Stimulated activated CD4-positive, alpha-beta T cell treated with anti-CD3 and anti-CD28 coated beads, Interleukin-2, amount 100 ng/mL, for 24 hours (primary cell): Measurements from ENCODE around the gene KLC1.

Source experiments
- DNase-seq, 2 donors: peaks; one replicate each; pipeline ENCODE4 v3.0.0-alpha.2; 2020

The KLC1 gene

DNA sequence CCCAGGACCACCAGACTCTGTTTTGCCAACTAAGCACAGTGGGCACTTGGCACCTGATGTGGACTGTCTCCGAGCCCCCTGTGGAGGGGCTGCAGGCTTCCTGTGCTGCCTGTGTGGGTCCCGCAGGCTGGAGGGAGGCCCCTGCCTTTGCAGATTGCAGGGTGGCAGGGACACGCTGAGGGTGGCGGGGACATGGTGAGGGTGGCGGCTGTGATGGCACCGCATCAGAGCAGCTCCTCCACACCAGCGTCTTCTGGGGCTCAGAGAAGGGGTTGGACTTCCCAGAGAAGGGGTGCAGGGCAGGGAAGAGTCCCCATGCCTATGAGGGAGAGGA is 94.7 kb downstream of the KLC1 start:
- DNase-seq = no peak

- no peak for DNase-seq
Measured at GRCh38 chr14:103724116-103724515, 95.1 kb downstream of the KLC1 start.

DNA sequence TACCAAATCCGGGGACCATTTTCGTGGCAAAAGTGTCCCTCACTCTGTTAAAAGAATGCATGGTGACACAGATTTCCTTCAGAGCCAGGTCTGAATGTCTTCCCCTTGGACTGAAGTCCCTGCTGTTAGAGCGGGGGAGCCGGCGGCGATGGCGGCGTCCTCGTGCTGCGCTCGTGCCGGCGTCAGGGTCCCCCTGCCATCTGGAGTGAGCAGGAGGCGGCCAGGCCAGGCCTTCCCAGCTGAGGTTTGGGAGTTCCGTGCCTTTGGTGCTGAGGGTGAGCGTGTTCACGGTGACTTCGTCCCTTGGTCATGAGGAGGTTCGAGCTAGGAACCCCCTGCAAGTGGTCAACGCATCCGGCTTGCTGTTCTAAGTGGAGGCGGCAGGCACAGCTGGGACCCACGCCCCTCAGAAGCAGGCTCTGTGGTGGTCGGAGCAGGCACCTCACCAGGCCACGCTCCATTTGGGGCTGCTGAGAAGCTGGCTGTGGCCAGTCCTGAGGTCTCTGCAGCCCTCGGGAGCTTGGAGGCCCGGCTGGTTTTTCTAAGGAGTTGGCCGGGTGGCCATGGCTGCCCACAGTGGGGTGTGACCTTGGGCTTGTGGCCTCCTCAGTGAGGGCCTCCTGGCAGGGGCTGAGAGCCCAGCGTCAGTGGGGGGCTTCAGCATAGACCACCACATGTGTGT is 96.1 kb downstream of the KLC1 start:
- DNase-seq = no peak

DNA sequence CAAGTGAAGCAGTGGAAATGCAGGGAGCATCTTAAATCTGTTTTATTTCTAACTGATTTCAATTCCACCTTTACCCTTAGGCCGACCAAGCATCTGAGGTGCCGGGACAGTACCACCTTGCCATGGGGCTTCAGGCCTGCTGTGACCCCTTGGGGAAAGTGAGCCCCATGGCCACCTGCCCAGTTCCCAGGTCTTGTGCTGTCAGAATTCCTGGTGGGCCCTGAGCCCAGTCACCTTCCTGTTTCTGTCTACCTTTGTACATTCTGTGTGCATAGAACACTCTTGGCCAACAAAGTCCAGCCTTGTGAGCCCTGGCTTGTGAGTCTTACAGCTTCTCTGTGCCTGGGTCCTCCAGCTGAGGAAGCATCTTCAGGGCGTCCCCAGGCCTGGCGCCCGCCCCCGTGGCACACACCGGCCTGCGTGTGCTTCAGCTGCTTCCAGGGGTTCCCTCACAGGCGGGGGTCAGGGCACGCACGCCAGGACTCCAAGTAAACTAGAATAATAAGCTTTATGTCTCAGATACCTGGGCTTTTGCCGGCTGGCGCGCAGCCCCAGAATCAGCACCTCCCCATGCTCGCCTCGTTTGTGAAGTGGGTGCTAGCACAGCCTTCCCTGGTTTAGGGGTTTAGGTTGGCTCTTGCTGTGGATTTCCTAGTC is 96.9 kb downstream of the KLC1 start:
- DNase-seq = no peak

- no peak for DNase-seq
Measured at GRCh38 chr14:103726474-103726873, 97.5 kb downstream of the KLC1 start.

DNA sequence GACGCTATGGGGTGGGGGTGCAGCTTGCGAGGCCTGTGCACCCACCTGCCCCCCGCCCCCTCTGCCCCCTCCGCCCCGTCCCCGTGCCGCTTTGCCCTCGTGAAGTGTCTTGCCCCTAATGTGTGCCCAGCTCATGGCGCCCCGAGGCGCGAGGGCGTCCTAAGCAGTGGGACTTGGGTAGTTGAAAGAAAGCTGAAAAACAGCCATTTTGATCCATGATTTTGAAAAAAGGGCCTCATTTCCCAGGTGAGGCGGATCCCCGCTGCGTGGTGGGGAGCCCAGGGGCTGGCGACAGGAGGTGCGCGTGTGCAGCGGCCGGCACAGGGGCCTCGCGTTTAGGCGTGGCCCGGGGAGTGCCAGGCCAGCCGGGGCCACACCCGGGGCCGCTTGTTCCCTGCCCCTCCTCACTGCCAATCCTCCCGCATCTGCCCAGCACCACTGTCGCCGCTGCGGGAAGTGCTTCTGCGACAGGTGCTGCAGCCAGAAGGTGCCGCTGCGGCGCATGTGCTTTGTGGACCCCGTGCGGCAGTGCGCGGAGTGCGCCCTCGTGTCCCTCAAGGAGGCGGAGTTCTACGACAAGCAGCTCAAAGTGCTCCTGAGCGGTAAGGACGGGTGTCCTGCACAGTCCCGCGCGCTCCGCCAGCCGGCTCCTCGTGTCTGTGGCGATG is 98.4 kb downstream of the KLC1 start:
- no peak for DNase-seq

- no peak for DNase-seq
Measured at GRCh38 chr14:103728141-103728540, 99.1 kb downstream of the KLC1 start.

DNA sequence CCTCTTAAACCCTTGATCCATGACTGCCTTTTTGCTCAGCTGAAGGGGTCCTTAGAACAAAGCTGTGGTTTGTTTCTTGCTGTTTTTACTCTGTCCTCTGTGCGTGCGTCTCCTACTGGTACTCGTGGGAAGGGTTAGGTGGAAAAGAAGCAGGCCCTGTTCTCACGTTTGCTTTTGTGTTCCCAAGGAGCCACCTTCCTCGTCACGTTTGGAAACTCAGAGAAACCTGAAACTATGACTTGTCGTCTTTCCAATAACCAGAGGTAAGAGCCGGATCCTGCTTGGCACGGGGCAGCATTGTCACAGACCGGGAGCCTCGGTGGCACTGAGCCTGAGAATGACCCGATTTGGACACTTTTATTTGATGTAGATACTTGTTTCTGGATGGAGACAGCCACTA is 99.7 kb downstream of the KLC1 start:
- no peak for DNase-seq

- DNase-seq = no peak
Measured at GRCh38 chr14:103729496-103730448, 100.8 kb downstream of the KLC1 start.

DNA sequence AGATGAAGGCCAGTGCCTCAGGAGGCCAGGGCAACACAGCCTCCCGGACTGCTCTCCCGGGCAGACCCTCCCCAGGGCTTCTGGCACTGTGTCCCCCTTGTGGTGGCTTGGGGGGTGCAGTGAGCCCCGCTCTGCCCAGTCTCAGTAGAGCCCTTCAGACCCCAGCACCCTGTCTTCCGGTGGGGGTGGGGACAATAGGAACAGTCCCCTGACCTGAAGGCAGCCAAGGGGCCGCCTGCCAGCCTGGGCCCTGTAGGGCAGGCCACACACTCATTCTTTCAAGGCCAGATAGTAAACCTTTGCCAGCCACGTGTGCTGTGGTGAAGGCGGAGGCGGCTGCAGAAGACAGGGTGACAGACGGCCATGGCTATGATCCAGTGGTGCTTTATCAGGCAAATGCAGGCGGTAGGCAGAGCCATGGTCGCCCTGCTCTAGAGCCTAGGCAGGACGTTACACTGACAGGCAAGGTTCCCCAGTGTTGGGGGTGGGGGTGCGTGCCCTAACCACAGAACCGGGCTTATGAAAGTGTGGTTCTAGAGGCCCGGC is 101.6 kb downstream of the KLC1 start:
- DNase-seq = no peak

DNA sequence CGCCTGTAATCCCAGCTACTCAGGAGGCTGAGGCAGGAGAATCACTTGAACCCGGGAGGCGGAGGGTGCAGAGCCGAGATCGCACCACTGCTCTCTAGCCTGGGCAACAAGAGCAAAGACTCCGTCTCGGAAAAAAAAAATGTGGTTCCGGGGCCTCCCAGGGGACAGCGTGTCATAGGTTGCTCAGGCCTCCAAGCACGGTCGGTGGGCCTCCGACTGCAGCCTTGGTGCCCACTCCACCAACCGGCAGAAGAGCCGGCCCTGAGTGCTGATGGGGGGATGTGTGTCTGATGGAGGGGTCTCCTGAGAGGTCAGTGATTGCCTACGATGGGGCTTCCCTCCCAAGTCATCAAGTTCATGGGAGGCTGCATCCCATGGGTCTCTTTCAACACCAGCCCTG is 102.5 kb downstream of the KLC1 start:
- no peak for DNase-seq

DNA sequence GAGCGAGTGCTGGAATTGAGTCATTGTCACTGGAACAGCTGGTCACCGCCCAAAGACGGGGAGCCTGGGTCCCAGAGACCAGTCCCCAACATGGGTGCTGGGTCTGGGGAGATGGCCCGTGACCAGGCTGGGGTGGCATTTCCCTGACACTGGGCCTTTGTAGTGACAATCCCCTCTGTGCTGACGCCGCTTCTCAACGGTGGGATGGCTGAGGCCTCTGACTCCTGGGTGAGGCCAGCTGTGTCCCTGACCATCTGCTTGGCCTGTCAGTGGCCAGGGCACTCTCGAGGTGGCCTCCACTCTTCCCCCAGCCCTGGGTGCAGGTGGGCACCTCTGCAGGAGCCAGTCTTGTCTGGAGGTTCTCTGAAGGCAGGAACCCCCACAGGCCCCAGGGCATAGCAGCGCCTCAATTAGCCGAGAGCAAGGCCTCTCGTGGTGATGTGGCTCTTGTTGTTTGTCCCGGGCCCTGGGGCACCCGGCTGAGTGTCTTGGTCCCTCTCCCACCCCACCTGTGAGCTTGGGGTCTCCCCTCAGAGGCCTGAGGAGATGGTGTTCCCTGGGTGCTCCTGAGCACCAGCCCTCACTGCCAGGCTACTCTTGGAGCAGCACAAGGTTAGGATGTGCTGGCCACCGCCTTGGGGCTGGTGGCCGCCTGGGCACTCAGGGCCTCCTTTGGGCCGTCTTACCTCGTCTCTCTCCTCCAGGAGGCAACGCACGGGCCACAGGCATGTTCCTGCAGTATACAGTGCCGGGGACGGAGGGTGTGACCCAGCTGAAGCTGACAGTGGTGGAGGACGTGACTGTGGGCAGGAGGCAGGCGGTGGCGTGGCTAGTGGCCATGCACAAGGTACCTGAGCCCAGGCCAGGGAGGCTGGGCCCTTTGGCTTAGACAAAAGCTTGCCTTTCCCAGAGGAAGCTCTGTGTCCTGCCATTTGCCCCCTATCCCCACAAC is 103.2 kb downstream of the KLC1 start:
- DNase-seq = no peak

DNA sequence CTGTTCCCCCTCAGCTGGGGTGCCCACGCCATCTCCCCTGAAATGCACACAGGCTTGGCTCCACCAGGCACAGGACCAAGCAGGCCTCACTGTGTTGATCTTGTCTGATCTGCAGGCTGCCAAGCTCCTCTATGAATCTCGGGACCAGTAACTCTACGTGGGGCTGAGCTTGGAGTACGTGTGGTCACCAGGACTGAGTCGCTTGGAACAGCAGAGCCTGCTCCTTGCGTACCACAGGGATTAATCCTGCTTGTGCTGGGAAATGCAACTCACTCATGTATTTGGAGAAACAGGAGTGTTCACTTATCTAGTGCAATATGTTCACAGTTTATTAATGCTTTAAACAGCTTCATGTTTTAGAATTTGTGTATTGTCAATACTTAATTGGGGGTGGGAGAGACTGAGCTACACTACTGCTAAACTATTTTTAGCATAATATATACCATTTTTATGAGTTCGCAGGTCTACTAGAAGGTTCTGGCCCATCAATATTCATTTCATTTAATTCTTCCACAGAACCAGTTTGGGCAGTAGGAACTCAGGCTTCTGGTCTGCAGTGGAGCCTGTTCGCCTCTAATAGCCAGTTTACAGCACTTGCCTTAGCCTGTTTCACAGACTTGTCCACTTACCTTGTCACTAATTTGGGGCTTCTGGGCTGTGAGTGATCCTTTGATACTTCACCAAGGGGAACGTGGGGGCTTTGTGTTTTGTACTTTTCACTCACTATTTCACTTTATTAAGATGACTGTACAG is 104.0 kb downstream of the KLC1 start:
- DNase-seq = no peak

DNA sequence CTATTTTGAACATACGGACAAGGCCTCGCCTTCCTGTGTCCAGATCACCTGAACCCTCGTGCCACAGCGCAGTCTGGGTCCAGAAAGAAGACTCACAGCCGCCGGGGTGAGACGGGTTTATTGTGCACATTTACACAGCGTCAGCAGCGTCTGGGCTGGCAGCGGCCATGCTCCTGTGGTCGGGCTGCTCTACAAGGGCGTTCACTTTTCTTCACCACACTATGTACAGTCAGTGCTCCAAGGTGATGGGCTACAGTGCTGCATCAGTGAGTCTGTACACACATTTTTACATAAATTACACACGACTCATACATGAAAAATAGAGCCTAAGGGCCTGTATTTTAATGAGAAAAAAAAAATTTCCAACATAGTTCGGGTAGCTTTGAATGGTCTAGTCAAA is 104.6 kb downstream of the KLC1 start:
- DNase-seq = no peak

DNA sequence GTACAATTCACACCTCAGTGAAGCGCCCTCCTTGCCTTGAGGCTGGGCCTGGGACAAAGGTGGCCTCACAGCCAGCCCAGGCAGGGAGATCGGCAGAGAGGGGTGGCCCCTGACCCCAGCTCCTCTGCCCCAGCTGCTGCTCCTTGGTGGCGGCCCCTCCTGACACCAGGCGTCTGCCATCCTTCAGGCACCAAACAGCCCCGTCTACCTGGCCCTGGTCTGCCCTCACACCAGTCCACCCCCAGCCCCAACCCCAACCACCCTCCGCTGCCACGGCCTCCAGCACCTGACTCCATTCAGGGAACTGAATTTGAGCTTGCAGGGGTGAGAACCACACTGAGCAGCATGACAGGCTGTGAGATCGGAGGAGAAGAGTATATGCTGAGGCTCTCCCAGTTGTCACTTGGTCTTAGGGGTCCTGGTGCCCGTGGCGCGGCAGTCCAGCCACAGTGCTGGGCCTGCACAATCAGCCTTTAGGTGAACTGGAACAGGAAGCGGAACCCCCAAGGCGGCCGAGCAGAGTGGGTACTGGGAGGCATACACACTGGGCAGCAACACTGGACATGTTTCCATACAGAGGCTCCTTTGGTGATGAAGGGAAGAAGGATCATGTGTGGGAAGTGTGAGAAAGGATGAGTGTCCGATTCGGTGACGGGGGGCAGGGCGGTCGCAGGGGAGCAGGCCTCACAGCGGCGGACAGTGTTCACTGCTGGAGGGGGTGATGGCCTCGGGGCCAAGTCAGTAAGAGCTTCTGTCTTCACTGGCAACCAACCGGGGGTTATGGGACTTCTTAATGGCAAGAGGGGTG is 105.3 kb downstream of the KLC1 start:
- DNase-seq = no peak

DNA sequence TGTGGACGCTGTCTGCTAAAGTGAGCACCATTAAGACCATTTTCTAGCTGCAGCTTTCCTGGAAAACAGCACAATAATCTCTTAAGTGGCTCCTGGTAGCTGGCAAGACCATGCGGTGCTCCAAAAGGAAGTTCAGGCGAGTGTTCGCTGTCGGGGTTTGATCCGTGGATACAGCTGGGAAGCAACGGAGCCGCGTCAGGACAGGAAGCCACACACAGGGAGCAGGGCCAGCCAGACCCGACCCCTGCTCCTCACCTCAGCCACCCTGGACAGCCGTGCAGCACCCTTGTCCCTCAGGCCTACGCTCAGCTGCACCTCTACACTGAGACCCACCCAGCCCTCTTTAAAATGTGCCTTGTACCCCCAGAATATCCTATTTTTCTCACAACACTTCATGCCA is 106.0 kb downstream of the KLC1 start:
- no peak for DNase-seq

- no peak for DNase-seq
Measured at GRCh38 chr14:103735439-103735814, 106.4 kb downstream of the KLC1 start.

DNA sequence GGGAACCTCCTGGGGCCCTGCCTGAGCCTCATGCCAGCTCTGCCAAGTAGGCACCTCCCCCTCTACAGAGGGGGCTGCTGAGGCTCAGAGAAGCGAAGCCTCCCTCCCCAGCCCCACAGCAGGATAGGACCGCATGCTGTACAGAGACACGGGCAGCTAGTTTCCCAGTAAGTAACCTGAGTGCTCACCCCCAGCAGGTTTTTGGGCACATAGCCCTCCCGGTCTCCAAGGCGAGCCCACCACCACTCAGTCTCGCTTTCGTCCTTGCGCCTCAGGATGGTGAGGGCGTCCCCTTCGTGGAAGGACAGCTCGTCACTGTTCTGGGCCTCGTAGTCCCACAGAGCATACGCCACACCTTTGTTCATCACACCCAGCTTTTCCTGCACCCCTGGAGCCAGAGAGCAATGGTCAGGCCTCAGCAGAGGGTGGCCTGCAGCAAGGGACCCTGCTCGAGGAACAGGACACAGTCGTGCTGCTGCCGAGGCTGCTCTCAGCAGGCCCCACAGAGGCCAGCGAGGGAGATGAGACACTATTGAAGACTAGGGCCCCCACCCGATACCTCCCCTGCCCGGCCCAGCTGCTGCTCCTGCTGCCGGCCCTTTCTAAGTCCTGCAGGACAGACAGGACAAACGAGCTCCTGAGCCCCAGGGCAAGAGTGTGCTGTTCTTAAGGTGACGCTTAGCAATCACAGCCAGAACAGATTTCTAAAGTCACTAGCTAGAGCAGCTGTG is 107.0 kb downstream of the KLC1 start:
- DNase-seq = no peak
